ENCODE results near the gene PHKB. TPM values are rescaled to one million over a fixed set of nuclear protein-coding genes. Genes with fewer than 3 reads are reported as not detected.
"Not testable (repeated sequence)": the region's sequence is repeated elsewhere in the genome, so short reads cannot be mapped to it uniquely, and the experiment has no call there.

PHKB gene
- total and polyA plus RNA-seq, 7 experiments from 2014 or later: 23.9 to 82.9 (median 48.9) TPM

DNA sequence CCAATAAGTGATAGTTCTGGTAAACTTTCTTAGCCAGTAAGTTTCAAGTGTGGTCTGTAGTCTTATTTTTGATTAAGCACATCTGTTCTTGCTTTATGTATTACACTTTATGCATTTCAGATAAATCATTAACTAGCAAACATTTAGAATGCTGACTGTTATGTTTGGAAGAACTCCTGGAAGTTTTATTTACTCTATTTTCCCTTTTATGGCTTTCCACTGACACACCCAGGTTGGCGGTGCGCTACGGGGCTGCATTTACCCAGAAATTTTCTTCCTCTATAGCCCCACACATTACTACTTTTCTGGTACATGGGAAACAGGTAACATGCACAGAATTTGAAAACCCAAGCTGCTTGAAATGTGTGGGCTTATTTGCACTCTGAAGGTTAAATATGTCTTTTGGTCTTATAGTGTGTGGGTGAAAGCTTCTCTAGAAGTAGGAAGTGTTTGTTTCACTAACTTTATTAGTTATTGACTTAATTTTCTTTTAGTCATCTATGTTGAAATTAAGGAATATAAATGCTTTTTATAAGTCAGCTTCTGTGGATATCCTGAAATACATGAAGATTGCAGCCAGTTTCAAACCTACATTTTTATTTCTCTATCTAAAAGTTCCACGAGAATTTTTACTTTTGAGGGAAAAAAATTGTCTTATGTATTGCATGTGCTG lies 203.7 kb downstream of the PHKB start:
- Histone ChIP-seq H3K27me3 (ENCODE audit: control insufficient read depth in 2 of 2, insufficient read depth in 2 of 2, low read length in 2 of 2) (no peaks in the 10 kb centered on the region), H3K36me3 (ENCODE audit: control insufficient read depth in 2 of 3, insufficient read depth in 3 of 3, low read length in 3 of 3) (peaks cover 0 to 26% (median 0%) of the 10 kb centered on the region in 3 experiments), H3K4me3 (ENCODE audit: low read length) (no peak overlapping the region), H3K4me1 (ENCODE audit: control insufficient read depth in 2 of 2, insufficient read depth in 2 of 2, low read length in 2 of 2) (no peaks in the 10 kb centered on the region), H3K9me3 (ENCODE audit: control insufficient read depth in 2 of 3, low read length in 3 of 3) (no peaks in the 10 kb centered on the region), H3K27ac (ENCODE audit: low read depth, low read length) (no peak overlapping the region)
- Mint-ChIP-seq H3K27ac (no peak overlapping the region), H3K27me3 (no peaks in the 10 kb centered on the region), H3K9me3 (no peaks in the 10 kb centered on the region), H3K4me3 (no peak overlapping the region), H3K4me1 (no peaks in the 10 kb centered on the region), H3K36me3 (peaks cover 11 to 79% (median 49%) of the 10 kb centered on the region in 5 donors)
- intact Hi-C loops (cut with micrococcal nuclease): no loop called here
- DNase-seq (no peak), ATAC-seq (no peak)
- ChIA-PET CTCF (no interaction called here), POLR2A (no interaction called here)

- H3K4me1 Mint-ChIP-seq: no peaks in the 10 kb centered on the region
- no peaks in the 10 kb centered on the region for H3K27me3 Mint-ChIP-seq
- no peaks in the 10 kb centered on the region for H3K9me3 Mint-ChIP-seq
- intact Hi-C loops (cut with micrococcal nuclease): no loop called here
- DNase-seq (no peak), ATAC-seq (no peak)
- peaks cover 0 to 15% (median 0%) of the 10 kb centered on the region in 3 experiments for H3K36me3 ChIP-seq (ENCODE audit: control insufficient read depth in 2 of 3, insufficient read depth in 3 of 3, low read length in 3 of 3)
- H3K9me3 ChIP-seq (ENCODE audit: control insufficient read depth in 2 of 3, low read length in 3 of 3): no peaks in the 10 kb centered on the region
- no peak overlapping the region for H3K27ac Mint-ChIP-seq
- H3K4me3 ChIP-seq (ENCODE audit: low read length): no peak overlapping the region
- H3K4me1 ChIP-seq (ENCODE audit: control insufficient read depth in 2 of 2, insufficient read depth in 2 of 2, low read length in 2 of 2): no peaks in the 10 kb centered on the region
- ChIA-PET CTCF (no interaction called here), POLR2A (no interaction called here)
- H3K36me3 Mint-ChIP-seq: peaks cover 8 to 79% (median 45%) of the 10 kb centered on the region in 5 donors
- H3K27ac ChIP-seq (ENCODE audit: low read depth, low read length): no peak overlapping the region
- H3K4me3 Mint-ChIP-seq: no peak overlapping the region
- no peaks in the 10 kb centered on the region for H3K27me3 ChIP-seq (ENCODE audit: control insufficient read depth in 2 of 2, insufficient read depth in 2 of 2, low read length in 2 of 2)
Measured at GRCh38 chr16:47666434-47666833, 205.3 kb downstream of the PHKB start.

- peaks cover 0 to 11% (median 0%) of the 10 kb centered on the region in 3 experiments for H3K36me3 ChIP-seq (ENCODE audit: control insufficient read depth in 2 of 3, insufficient read depth in 3 of 3, low read length in 3 of 3)
- peaks cover 3 to 78% (median 41%) of the 10 kb centered on the region in 5 donors for H3K36me3 Mint-ChIP-seq
- H3K4me1 Mint-ChIP-seq: no peaks in the 10 kb centered on the region
- no peak overlapping the region for H3K27ac ChIP-seq (ENCODE audit: low read depth, low read length)
- no peak overlapping the region for H3K4me3 Mint-ChIP-seq
- H3K27ac Mint-ChIP-seq: no peak overlapping the region
- H3K4me1 ChIP-seq (ENCODE audit: control insufficient read depth in 2 of 2, insufficient read depth in 2 of 2, low read length in 2 of 2): no peaks in the 10 kb centered on the region
- CTCF ChIA-PET: no interaction called here
- ATAC-seq (no peak), DNase-seq (no peak)
- no peaks in the 10 kb centered on the region for H3K27me3 Mint-ChIP-seq
- H3K9me3 ChIP-seq (ENCODE audit: control insufficient read depth in 2 of 3, low read length in 3 of 3): no peaks in the 10 kb centered on the region
- no peak overlapping the region for H3K4me3 ChIP-seq (ENCODE audit: low read length)
- intact Hi-C loops (cut with micrococcal nuclease): no loop called here
- POLR2A ChIA-PET: no interaction called here
- no peaks in the 10 kb centered on the region for H3K27me3 ChIP-seq (ENCODE audit: control insufficient read depth in 2 of 2, insufficient read depth in 2 of 2, low read length in 2 of 2)
- H3K9me3 Mint-ChIP-seq: no peaks in the 10 kb centered on the region
Measured at GRCh38 chr16:47667956-47668355, 206.8 kb downstream of the PHKB start.

DNA sequence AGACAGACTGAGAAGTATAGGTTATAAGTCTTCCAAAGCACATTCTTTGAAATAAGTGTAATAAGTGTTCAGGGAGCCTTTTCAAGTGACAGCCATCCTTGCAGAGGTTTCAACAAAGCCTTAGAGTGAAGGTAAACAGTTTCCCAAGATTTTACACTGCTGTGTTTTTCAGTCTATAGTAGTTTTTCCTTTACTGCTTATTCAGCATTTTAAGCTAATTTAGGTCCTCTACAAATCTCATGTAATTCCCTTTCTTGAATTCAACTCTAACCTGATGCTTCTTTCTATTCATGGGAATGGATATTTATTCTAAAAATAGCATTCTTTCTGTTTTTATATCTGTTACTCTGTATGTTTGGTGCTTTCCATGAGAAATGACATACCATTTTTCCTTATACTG lies 211.3 kb downstream of the PHKB start:
- peaks cover 25 to 85% (median 64%) of the 10 kb centered on the region in 5 donors for H3K36me3 Mint-ChIP-seq

GRCh38 chr16:47676635-47677177 lies 215.6 kb downstream of the PHKB start:
- no peak overlapping the region for H3K4me3 Mint-ChIP-seq
- no peak for ATAC-seq
- no peak for DNase-seq
- H3K36me3 Mint-ChIP-seq: peaks cover 25 to 84% (median 66%) of the 10 kb centered on the region in 5 donors
- peaks cover 0 to 33% (median 11%) of the 10 kb centered on the region in 11 donors for H3K9me3 Mint-ChIP-seq
- Histone ChIP-seq H3K27ac (ENCODE audit: low read depth, low read length) (no peak overlapping the region), H3K27me3 (ENCODE audit: control insufficient read depth in 2 of 2, insufficient read depth in 2 of 2, low read length in 2 of 2) (no peaks in the 10 kb centered on the region), H3K4me1 (ENCODE audit: control insufficient read depth in 2 of 2, insufficient read depth in 2 of 2, low read length in 2 of 2) (no peaks in the 10 kb centered on the region), H3K9me3 (ENCODE audit: control insufficient read depth in 2 of 3, low read length in 3 of 3) (no peaks in the 10 kb centered on the region), H3K4me3 (ENCODE audit: low read length) (no peak overlapping the region), H3K36me3 (ENCODE audit: control insufficient read depth in 2 of 3, insufficient read depth in 3 of 3, low read length in 3 of 3) (peaks cover 0 to 36% (median 0%) of the 10 kb centered on the region in 3 experiments)
- no peaks in the 10 kb centered on the region for H3K4me1 Mint-ChIP-seq
- intact Hi-C loops (cut with micrococcal nuclease): no loop called here
- CTCF ChIA-PET: no interaction called here
- POLR2A ChIA-PET: no interaction called here
- H3K27ac Mint-ChIP-seq: no peak overlapping the region
- H3K27me3 Mint-ChIP-seq: no peaks in the 10 kb centered on the region

More for the DNA sequence above, 211.3 kb downstream of the PHKB start:
- no peak overlapping the region for H3K27ac ChIP-seq (ENCODE audit: low read depth, low read length)
- peaks cover 0 to 47% (median 0%) of the 10 kb centered on the region in 3 experiments for H3K36me3 ChIP-seq (ENCODE audit: control insufficient read depth in 2 of 3, insufficient read depth in 3 of 3, low read length in 3 of 3)
- Mint-ChIP-seq H3K27me3 (no peaks in the 10 kb centered on the region), H3K4me3 (no peak overlapping the region), H3K27ac (peak overlapping the region in 1 of 9 donors; percentile 36), H3K4me1 (no peaks in the 10 kb centered on the region), H3K9me3 (peaks cover 0 to 11% (median 5%) of the 10 kb centered on the region in 11 donors)
- intact Hi-C loops (cut with micrococcal nuclease): no loop called here
- DNase-seq (no peak), ATAC-seq (no peak)
- CTCF ChIA-PET: no interaction called here
- POLR2A ChIA-PET: no interaction called here
- H3K4me1 ChIP-seq (ENCODE audit: control insufficient read depth in 2 of 2, insufficient read depth in 2 of 2, low read length in 2 of 2): no peaks in the 10 kb centered on the region
- no peak overlapping the region for H3K4me3 ChIP-seq (ENCODE audit: low read length)
- no peaks in the 10 kb centered on the region for H3K9me3 ChIP-seq (ENCODE audit: control insufficient read depth in 2 of 3, low read length in 3 of 3)
- no peaks in the 10 kb centered on the region for H3K27me3 ChIP-seq (ENCODE audit: control insufficient read depth in 2 of 2, insufficient read depth in 2 of 2, low read length in 2 of 2)

GRCh38 chr16:47681571-47681970 lies 220.4 kb downstream of the PHKB start:
- H3K4me1 ChIP-seq (ENCODE audit: control insufficient read depth in 2 of 2, insufficient read depth in 2 of 2, low read length in 2 of 2); H3K4me3 ChIP-seq (ENCODE audit: low read length); DNase-seq; H3K27me3 ChIP-seq (ENCODE audit: control insufficient read depth in 2 of 2, insufficient read depth in 2 of 2, low read length in 2 of 2); H3K9me3 ChIP-seq (ENCODE audit: control insufficient read depth in 2 of 3, low read length in 3 of 3); CTCF ChIA-PET; H3K4me1 Mint-ChIP-seq; H3K27me3 Mint-ChIP-seq; H3K4me3 Mint-ChIP-seq; ATAC-seq; H3K27ac Mint-ChIP-seq; H3K27ac ChIP-seq (ENCODE audit: low read depth, low read length); POLR2A ChIA-PET; intact Hi-C loops (cut with micrococcal nuclease): not testable (repeated sequence)
- peaks cover 0 to 41% (median 11%) of the 10 kb centered on the region in 11 donors for H3K9me3 Mint-ChIP-seq
- peaks cover 0 to 18% (median 1%) of the 10 kb centered on the region in 3 experiments for H3K36me3 ChIP-seq (ENCODE audit: control insufficient read depth in 2 of 3, insufficient read depth in 3 of 3, low read length in 3 of 3)
- peaks cover 21 to 73% (median 53%) of the 10 kb centered on the region in 5 donors for H3K36me3 Mint-ChIP-seq

DNA sequence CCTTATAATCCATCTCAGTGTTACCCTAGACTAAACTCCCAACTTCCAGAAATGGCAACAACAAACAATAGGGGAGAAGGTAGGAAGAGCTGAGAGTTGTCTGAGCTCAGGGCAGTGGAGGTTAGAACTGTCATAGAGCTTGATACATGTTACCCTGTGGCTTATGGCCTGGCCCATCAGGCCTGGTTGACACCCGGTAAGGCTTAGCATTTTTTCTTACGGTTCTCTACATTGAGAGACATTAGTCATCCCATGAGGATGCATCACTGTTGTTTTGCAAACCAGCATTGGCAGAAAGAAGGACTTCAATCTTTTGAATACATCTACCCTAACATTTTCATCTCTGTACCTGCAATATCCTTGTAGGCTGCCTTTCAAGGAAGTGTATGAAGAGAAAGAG lies 226.6 kb downstream of the PHKB start:
- DNase-seq: no peak
- Histone ChIP-seq H3K27ac (ENCODE audit: low read depth, low read length) (no peak overlapping the region), H3K4me1 (ENCODE audit: control insufficient read depth in 2 of 2, insufficient read depth in 2 of 2, low read length in 2 of 2) (no peaks in the 10 kb centered on the region), H3K36me3 (ENCODE audit: control insufficient read depth in 2 of 3, insufficient read depth in 3 of 3, low read length in 3 of 3) (peaks cover 3 to 31% (median 11%) of the 10 kb centered on the region in 3 experiments), H3K9me3 (ENCODE audit: control insufficient read depth in 2 of 3, low read length in 3 of 3) (no peaks in the 10 kb centered on the region), H3K4me3 (ENCODE audit: low read length) (no peak overlapping the region), H3K27me3 (ENCODE audit: control insufficient read depth in 2 of 2, insufficient read depth in 2 of 2, low read length in 2 of 2) (no peaks in the 10 kb centered on the region)
- ATAC-seq: no peak
- H3K36me3 Mint-ChIP-seq: peaks cover 16 to 64% (median 44%) of the 10 kb centered on the region in 5 donors
- peak overlapping the region in 1 of 10 donors; percentile 28 for H3K4me3 Mint-ChIP-seq
- CTCF ChIA-PET: no interaction called here
- H3K27me3 Mint-ChIP-seq: no peaks in the 10 kb centered on the region
- intact Hi-C loops (cut with micrococcal nuclease): no loop called here
- peak overlapping the region in 5 of 9 donors; percentile 2 to 69 (median 36) for H3K27ac Mint-ChIP-seq
- peaks cover 0 to 4% (median 0%) of the 10 kb centered on the region in 11 donors for H3K9me3 Mint-ChIP-seq
- POLR2A ChIA-PET: no interaction called here
- peaks cover 4 to 10% (median 6%) of the 10 kb centered on the region in 7 donors for H3K4me1 Mint-ChIP-seq
